A673 (cell line): ENCODE data around the gene NEAT1.

Source experiments
- CTCF ChIP-seq: fragments of 300-800, 200-600 bp; sonication (generic); conservative IDR thresholded peaks from 2 replicates; pipeline ENCODE4 v1.5.1; 2017; ENCODE audit warnings: low read depth, mild to moderate bottlenecking, antibody characterized with exemption, low read length, moderate library complexity, mixed read lengths
- EZH2 ChIP-seq: fragments of 200-600 bp; sonication (generic); IDR thresholded peaks from 2 replicates; pipeline ENCODE4 v1.6.1; 2017; ENCODE audit warnings: borderline replicate concordance, low read depth, mild to moderate bottlenecking, mixed read lengths, antibody characterized with exemption, low read length; ENCODE audit not compliant: poor library complexity, severe bottlenecking

- TF ChIP-seq CTCF (no peak), EZH2 (no peak)
These were observed 71.0 kb downstream of the NEAT1 start for GRCh38 chr11:65493367-65494176.
